ENCODE results near the gene PLXDC2. TPM values are rescaled to one million over a fixed set of nuclear protein-coding genes. Genes with fewer than 3 reads are reported as not detected.
A peak's percentile ranks its signal among the peaks of the same experiment; 100 is the strongest.
"Not testable (repeated sequence)": the region's sequence is repeated elsewhere in the genome, so short reads cannot be mapped to it uniquely, and the experiment has no call there.

The PLXDC2 gene
- total RNA-seq = 8.0 TPM
- polyA plus RNA-seq = 7.1 TPM
- long read RNA-seq, donor 1 = 0 reads
- long read RNA-seq, donor 2 = 0 reads
- long read RNA-seq, donor 3 = 0 reads
- long read RNA-seq, donor 4, full-length matches to known transcripts = 1 of 1 reads
- long read RNA-seq, donor 4, partial matches to known transcripts = 0 of 1 reads
- long read RNA-seq, donor 4, other reads (novel, unspliced or antisense) = 0 of 1 reads
- long read RNA-seq, donor 5, full-length matches to known transcripts = 1 of 1 reads
- long read RNA-seq, donor 5, partial matches to known transcripts = 0 of 1 reads
- long read RNA-seq, donor 5, other reads (novel, unspliced or antisense) = 0 of 1 reads
- long read RNA-seq, donor 6, full-length matches to known transcripts = 1 of 1 reads
- long read RNA-seq, donor 6, partial matches to known transcripts = 0 of 1 reads
- long read RNA-seq, donor 6, other reads (novel, unspliced or antisense) = 0 of 1 reads
- long read RNA-seq, donor 7, full-length matches to known transcripts = 2 of 2 reads
- long read RNA-seq, donor 7, partial matches to known transcripts = 0 of 2 reads
- long read RNA-seq, donor 7, other reads (novel, unspliced or antisense) = 0 of 2 reads
- long read RNA-seq, donor 8 = 0 reads
- long read RNA-seq, donor 9, full-length matches to known transcripts = 1 of 1 reads
- long read RNA-seq, donor 9, partial matches to known transcripts = 0 of 1 reads
- long read RNA-seq, donor 9, other reads (novel, unspliced or antisense) = 0 of 1 reads
- long read RNA-seq, donor 10, full-length matches to known transcripts = 1 of 1 reads
- long read RNA-seq, donor 10, partial matches to known transcripts = 0 of 1 reads
- long read RNA-seq, donor 10, other reads (novel, unspliced or antisense) = 0 of 1 reads

DNA sequence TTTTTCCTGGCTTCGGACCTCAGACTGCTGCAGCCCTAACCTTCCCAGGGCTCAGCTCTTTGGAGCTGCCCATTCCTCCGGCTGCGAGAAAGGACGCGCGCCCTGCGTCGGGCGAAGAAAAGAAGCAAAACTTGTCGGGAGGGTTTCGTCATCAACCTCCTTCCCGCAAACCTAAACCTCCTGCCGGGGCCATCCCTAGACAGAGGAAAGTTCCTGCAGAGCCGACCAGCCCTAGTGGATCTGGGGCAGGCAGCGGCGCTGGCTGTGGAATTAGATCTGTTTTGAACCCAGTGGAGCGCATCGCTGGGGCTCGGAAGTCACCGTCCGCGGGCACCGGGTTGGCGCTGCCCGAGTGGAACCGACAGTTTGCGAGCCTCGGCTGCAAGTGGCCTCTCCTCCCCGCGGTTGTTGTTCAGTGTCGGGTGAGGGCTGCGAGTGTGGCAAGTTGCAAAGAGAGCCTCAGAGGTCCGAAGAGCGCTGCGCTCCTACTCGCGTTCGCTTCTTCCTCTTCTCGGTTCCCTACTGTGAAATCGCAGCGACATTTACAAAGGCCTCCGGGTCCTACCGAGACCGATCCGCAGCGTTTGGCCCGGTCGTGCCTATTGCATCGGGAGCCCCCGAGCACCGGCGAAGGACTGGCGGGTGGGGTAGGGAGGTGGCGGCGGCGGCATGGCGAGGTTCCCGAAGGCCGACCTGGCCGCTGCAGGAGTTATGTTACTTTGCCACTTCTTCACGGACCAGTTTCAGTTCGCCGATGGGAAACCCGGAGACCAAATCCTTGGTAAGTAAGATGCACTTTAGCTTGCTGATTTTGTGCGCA is at the start of gene PLXDC2:
TSS of gene PLXDC2 (plus strand) at position 22 of the 820 bp plus-strand sequence.
- under 1% methylated on average over 65 of the region's 65 CpGs for WGBS
- Histone ChIP-seq H3K9me3 (ENCODE audit: control insufficient read depth in 2 of 2, insufficient read depth in 1 of 2, low read length in 1 of 2) (no peaks in the 10 kb centered on the region), H3K27me3 (ENCODE audit: control insufficient read depth in 2 of 2, insufficient read depth in 1 of 2, low read length in 1 of 2) (peaks cover 30 to 46% of the 10 kb centered on the region in 2 donors), H3K27ac (ENCODE audit: low read depth in 1 of 2, low read length in 1 of 2) (peak within 1 kb of the TSS; percentile 47 to 66), H3K4me3 (ENCODE audit: low read length in 2 of 2) (peak within 1 kb of the TSS; percentile 47 to 48), H3K36me3 (ENCODE audit: control insufficient read depth in 2 of 2, insufficient read depth in 2 of 2, low read length in 1 of 2) (no peaks in the 10 kb centered on the region), H3K4me1 (ENCODE audit: control insufficient read depth in 2 of 2, insufficient read depth in 2 of 2, low read length in 2 of 2) (peaks cover 0 to 5% of the 10 kb centered on the region in 2 donors)
- DNase-seq (ENCODE audit: low read depth in 6 of 9, low spot score in 9 of 9) = peak in 1 of 9 donors; percentile 25

DNA sequence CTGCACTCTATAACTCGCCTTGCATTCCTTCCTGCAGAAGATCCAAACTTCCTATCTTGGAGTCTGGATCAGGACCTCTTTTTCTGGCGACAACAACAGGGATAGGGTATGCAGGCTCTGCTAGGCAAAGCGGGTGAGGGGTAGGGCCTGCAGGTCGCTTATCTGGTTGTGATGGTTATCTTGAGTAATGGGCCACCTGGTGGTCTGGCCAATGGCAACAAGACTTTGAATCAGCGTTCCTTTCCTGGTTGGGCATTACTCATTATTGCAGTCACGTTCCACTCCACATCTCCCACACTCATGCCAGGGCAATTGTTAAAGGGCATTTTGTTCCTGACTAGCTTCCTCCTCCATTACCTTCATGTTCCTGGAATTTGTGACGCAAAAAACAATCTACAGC is 48.4 kb upstream of the PLXDC2 start:
- DNase-seq (ENCODE audit: low read depth in 6 of 9, low spot score in 9 of 9) = no peak
- Histone ChIP-seq H3K36me3 (ENCODE audit: control insufficient read depth in 2 of 2, insufficient read depth in 2 of 2, low read length in 1 of 2) (no peaks in the 10 kb centered on the region), H3K27ac (ENCODE audit: low read depth in 1 of 2, low read length in 1 of 2) (no peak overlapping the region), H3K4me3 (ENCODE audit: low read length in 2 of 2) (no peak overlapping the region), H3K9me3 (ENCODE audit: control insufficient read depth in 2 of 2, insufficient read depth in 1 of 2, low read length in 1 of 2) (peaks cover 0 to 2% of the 10 kb centered on the region in 2 donors), H3K27me3 (ENCODE audit: control insufficient read depth in 2 of 2, insufficient read depth in 1 of 2, low read length in 1 of 2) (no peaks in the 10 kb centered on the region), H3K4me1 (ENCODE audit: control insufficient read depth in 2 of 2, insufficient read depth in 2 of 2, low read length in 2 of 2) (no peaks in the 10 kb centered on the region)
- WGBS = 94% methylated on average over 7 of the region's 7 CpGs

DNA sequence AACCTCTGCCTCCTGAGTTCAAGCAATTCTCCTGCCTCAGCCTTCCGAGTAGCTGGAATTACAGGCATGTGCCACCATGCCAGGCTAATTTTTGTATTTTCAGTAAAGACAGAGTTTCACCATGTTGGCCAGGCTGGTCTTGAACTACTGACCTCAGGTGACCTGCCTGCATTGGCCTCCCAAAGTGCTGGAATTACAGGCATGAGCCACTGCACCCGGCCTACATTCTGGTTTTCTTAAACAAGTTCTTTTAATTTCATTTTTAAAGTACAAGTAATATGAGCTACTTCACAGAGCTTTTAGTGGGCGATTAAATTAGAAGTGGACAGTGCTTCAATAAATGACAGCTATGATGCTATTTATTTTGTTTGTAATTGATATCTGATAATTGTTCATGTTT is 46.4 kb upstream of the PLXDC2 start:
- not testable (repeated sequence) for DNase-seq (ENCODE audit: low read depth in 6 of 9, low spot score in 9 of 9); H3K36me3 ChIP-seq (ENCODE audit: control insufficient read depth in 2 of 2, insufficient read depth in 2 of 2, low read length in 1 of 2); H3K4me3 ChIP-seq (ENCODE audit: low read length in 2 of 2); H3K27ac ChIP-seq (ENCODE audit: low read depth in 1 of 2, low read length in 1 of 2); H3K9me3 ChIP-seq (ENCODE audit: control insufficient read depth in 2 of 2, insufficient read depth in 1 of 2, low read length in 1 of 2); H3K4me1 ChIP-seq (ENCODE audit: control insufficient read depth in 2 of 2, insufficient read depth in 2 of 2, low read length in 2 of 2); H3K27me3 ChIP-seq (ENCODE audit: control insufficient read depth in 2 of 2, insufficient read depth in 1 of 2, low read length in 1 of 2)
- WGBS = 92% methylated on average over 3 of the region's 3 CpGs

DNA sequence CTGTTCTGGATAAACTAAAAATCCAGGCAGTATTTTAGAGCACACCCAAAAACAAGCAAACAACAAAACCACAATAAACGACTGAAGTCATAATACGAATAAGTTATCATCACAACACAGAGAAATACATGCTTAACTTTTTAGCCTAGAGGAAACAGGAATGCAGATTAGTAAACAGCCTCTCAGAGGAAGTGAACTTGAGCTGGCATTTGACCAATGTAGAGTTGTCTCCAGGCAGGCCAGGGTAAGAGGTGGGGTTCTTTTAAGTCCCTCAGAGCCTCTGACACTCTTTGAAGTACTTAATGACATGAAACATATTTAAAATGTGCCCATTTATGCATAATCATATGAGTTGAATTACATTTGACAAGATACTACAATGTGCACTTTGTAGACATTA is 43.3 kb upstream of the PLXDC2 start:
- WGBS = 67% methylated on average over 2 of the region's 2 CpGs
- H3K27me3 ChIP-seq (ENCODE audit: control insufficient read depth in 2 of 2, insufficient read depth in 1 of 2, low read length in 1 of 2) = no peaks in the 10 kb centered on the region
- no peak overlapping the region for H3K4me3 ChIP-seq (ENCODE audit: low read length in 2 of 2)
- no peak overlapping the region for H3K27ac ChIP-seq (ENCODE audit: low read depth in 1 of 2, low read length in 1 of 2)
- H3K36me3 ChIP-seq (ENCODE audit: control insufficient read depth in 2 of 2, insufficient read depth in 2 of 2, low read length in 1 of 2) = no peaks in the 10 kb centered on the region
- DNase-seq (ENCODE audit: low read depth in 6 of 9, low spot score in 9 of 9) = no peak
- H3K4me1 ChIP-seq (ENCODE audit: control insufficient read depth in 2 of 2, insufficient read depth in 2 of 2, low read length in 2 of 2) = no peaks in the 10 kb centered on the region
- no peaks in the 10 kb centered on the region for H3K9me3 ChIP-seq (ENCODE audit: control insufficient read depth in 2 of 2, insufficient read depth in 1 of 2, low read length in 1 of 2)

DNA sequence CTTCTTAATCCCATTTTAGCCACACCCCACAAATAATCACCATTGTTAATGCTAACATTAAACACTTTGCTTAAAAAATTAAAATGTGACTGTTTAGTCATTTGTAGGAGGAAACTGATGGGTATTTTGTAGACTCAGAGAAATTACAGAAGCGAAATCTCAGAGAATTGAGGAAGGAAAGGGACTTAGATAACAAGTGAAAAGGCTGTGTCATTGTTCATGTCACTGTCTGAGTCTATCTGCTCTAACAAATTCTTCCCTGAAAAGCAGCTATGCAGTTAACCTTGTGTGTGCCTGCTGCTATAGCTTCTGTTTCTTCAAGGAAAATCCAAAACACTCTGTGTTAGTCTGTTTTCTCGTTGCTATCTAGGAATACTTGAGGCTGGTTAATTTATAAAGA is 40.9 kb upstream of the PLXDC2 start:
- DNase-seq (ENCODE audit: low read depth in 6 of 9, low spot score in 9 of 9) = no peak
- H3K4me1 ChIP-seq (ENCODE audit: control insufficient read depth in 2 of 2, insufficient read depth in 2 of 2, low read length in 2 of 2) = no peaks in the 10 kb centered on the region
- no peak overlapping the region for H3K27ac ChIP-seq (ENCODE audit: low read depth in 1 of 2, low read length in 1 of 2)
- H3K36me3 ChIP-seq (ENCODE audit: control insufficient read depth in 2 of 2, insufficient read depth in 2 of 2, low read length in 1 of 2) = no peaks in the 10 kb centered on the region
- H3K27me3 ChIP-seq (ENCODE audit: control insufficient read depth in 2 of 2, insufficient read depth in 1 of 2, low read length in 1 of 2) = no peaks in the 10 kb centered on the region
- no peaks in the 10 kb centered on the region for H3K9me3 ChIP-seq (ENCODE audit: control insufficient read depth in 2 of 2, insufficient read depth in 1 of 2, low read length in 1 of 2)
- no peak overlapping the region for H3K4me3 ChIP-seq (ENCODE audit: low read length in 2 of 2)
- 44% methylated on average over 2 of the region's 2 CpGs for WGBS

DNA sequence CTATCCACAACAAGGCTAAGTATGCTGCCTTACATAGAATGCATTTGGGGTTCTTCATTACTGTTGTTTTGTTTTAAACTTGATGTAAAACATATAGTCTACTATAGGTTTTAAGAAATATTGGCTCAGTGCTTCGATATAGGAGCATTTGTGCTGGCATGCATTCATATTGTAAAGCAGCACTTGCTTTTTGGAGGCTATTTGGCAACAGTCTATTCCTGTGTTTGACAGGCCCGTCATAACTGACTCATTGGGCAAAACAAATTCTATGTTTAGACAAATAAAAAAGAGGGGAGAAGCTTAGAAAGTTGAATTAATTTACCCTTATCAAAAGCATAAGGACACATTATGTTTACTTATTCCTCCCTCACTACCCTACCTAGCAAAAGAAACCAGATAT is 38.4 kb upstream of the PLXDC2 start:
- 65% methylated on average over 2 of the region's 2 CpGs for WGBS
- no peak overlapping the region for H3K27ac ChIP-seq (ENCODE audit: low read depth in 1 of 2, low read length in 1 of 2)
- H3K36me3 ChIP-seq (ENCODE audit: control insufficient read depth in 2 of 2, insufficient read depth in 2 of 2, low read length in 1 of 2) = no peaks in the 10 kb centered on the region
- no peaks in the 10 kb centered on the region for H3K27me3 ChIP-seq (ENCODE audit: control insufficient read depth in 2 of 2, insufficient read depth in 1 of 2, low read length in 1 of 2)
- H3K9me3 ChIP-seq (ENCODE audit: control insufficient read depth in 2 of 2, insufficient read depth in 1 of 2, low read length in 1 of 2) = no peaks in the 10 kb centered on the region
- no peak overlapping the region for H3K4me3 ChIP-seq (ENCODE audit: low read length in 2 of 2)
- no peaks in the 10 kb centered on the region for H3K4me1 ChIP-seq (ENCODE audit: control insufficient read depth in 2 of 2, insufficient read depth in 2 of 2, low read length in 2 of 2)
- DNase-seq (ENCODE audit: low read depth in 6 of 9, low spot score in 9 of 9) = no peak

DNA sequence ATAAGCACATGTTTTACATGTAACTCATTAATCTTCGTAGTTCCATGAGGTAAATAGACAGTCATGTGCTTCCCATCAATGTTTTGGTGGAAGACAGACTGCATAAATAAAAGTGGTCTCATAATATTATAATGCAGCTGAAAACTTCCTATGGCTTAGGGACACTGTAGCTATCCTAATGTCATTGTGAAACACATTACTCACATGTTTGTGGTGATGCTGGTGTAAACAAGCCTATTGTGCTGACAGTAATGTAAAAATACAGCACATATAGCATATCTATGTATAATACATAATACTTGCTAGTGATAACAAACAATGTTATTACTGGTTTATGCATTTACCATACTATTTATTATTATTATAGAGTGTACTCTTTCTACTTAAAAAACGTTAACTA is 37.2 kb upstream of the PLXDC2 start:
- H3K9me3 ChIP-seq (ENCODE audit: control insufficient read depth in 2 of 2, insufficient read depth in 1 of 2, low read length in 1 of 2) = no peaks in the 10 kb centered on the region
- no peaks in the 10 kb centered on the region for H3K4me1 ChIP-seq (ENCODE audit: control insufficient read depth in 2 of 2, insufficient read depth in 2 of 2, low read length in 2 of 2)
- H3K27ac ChIP-seq (ENCODE audit: low read depth in 1 of 2, low read length in 1 of 2) = no peak overlapping the region
- WGBS = 96% methylated on average over 2 of the region's 2 CpGs
- H3K4me3 ChIP-seq (ENCODE audit: low read length in 2 of 2) = no peak overlapping the region
- no peaks in the 10 kb centered on the region for H3K27me3 ChIP-seq (ENCODE audit: control insufficient read depth in 2 of 2, insufficient read depth in 1 of 2, low read length in 1 of 2)
- no peaks in the 10 kb centered on the region for H3K36me3 ChIP-seq (ENCODE audit: control insufficient read depth in 2 of 2, insufficient read depth in 2 of 2, low read length in 1 of 2)
- no peak for DNase-seq (ENCODE audit: low read depth in 6 of 9, low spot score in 9 of 9)

DNA sequence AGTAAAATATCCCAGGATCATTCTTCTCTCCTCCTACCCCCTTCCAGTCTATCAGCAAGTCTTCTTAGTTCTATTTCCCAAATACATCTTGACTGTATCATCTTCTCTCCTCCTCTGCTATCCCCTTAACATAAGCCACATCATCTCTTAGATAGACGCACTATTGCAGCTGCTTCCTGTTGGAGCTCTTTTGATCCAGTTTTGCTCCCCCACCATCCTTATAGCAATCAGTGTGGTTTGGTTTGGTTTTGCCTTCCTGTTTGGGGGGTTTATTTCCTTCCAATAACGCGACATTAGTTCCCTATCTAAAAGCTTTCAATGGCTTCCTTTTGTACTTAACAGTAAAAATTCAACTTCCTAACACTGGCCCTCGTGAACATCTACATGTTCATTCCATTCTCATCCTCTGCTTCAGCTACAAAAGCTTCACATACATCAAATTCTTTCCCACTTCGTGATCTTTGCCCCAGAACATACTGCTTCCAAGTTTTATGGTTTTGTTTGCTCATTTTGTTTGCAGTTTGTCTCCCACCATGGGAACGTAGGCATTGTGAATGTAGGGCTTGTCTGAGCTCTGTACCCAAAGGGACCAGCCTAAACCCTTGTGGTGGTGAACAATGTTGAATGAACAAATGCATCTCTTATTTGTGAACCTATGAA is 33.7 kb upstream of the PLXDC2 start:
- no peaks in the 10 kb centered on the region for H3K9me3 ChIP-seq (ENCODE audit: control insufficient read depth in 2 of 2, insufficient read depth in 1 of 2, low read length in 1 of 2)
- WGBS = 35% methylated on average over 6 of the region's 6 CpGs
- H3K36me3 ChIP-seq (ENCODE audit: control insufficient read depth in 2 of 2, insufficient read depth in 2 of 2, low read length in 1 of 2) = no peaks in the 10 kb centered on the region
- no peaks in the 10 kb centered on the region for H3K27me3 ChIP-seq (ENCODE audit: control insufficient read depth in 2 of 2, insufficient read depth in 1 of 2, low read length in 1 of 2)
- H3K27ac ChIP-seq (ENCODE audit: low read depth in 1 of 2, low read length in 1 of 2) = no peak overlapping the region
- no peak overlapping the region for H3K4me3 ChIP-seq (ENCODE audit: low read length in 2 of 2)
- DNase-seq (ENCODE audit: low read depth in 6 of 9, low spot score in 9 of 9) = no peak
- H3K4me1 ChIP-seq (ENCODE audit: control insufficient read depth in 2 of 2, insufficient read depth in 2 of 2, low read length in 2 of 2) = no peaks in the 10 kb centered on the region
